ENCODE measurements around the gene ZNF682. TPM values are rescaled to one million over a fixed set of nuclear protein-coding genes. Genes with fewer than 3 reads are reported as not detected.
A peak's percentile ranks its signal among the peaks of the same experiment; 100 is the strongest.

ZNF682 gene
- total RNA-seq, 6 experiments from 2014 or later, result 1.00 to 3.3 (median 2.5) TPM

GRCh38 chr19:20044663-20045062 lies 5.4 kb upstream of the ZNF682 start:
- 67% methylated on average over 2 of the region's 3 CpGs for WGBS (ENCODE audit: insufficient coverage, low coverage, low lambda C conversion rate, missing lambda C conversion rate)
- no peak for TF ChIP-seq POLR2A (IDR thresholded peaks at IDR 0.05)
- ATAC-seq (no peak), DNase-seq (no peak)
- H3K27ac ChIP-seq, result no peak overlapping the region
- H3K9me3 ChIP-seq, result peaks cover 0 to 5% (median 0%) of the 10 kb centered on the region in 4 donors
- H3K27me3 ChIP-seq, result no peaks in the 10 kb centered on the region
- intact Hi-C loops (cut with DNase I), result no loop called here
- H3K36me3 ChIP-seq, result no peaks in the 10 kb centered on the region
- no peak overlapping the region for H3K4me3 ChIP-seq
- H3K4me1 ChIP-seq, result no peaks in the 10 kb centered on the region

- intact Hi-C loops (cut with DNase I), result no loop called here
- Histone ChIP-seq H3K36me3 (no peaks in the 10 kb centered on the region), H3K27ac (peak overlapping the region; percentile 40 to 65 (median 63)), H3K27me3 (no peaks in the 10 kb centered on the region), H3K4me3 (peak overlapping the region; percentile 54 to 92 (median 62)), H3K9me3 (no peaks in the 10 kb centered on the region), H3K4me1 (no peaks in the 10 kb centered on the region)
- TF ChIP-seq POLR2A (IDR thresholded peaks at IDR 0.05), result no peak
- TF ChIP-seq, protein P1, sequence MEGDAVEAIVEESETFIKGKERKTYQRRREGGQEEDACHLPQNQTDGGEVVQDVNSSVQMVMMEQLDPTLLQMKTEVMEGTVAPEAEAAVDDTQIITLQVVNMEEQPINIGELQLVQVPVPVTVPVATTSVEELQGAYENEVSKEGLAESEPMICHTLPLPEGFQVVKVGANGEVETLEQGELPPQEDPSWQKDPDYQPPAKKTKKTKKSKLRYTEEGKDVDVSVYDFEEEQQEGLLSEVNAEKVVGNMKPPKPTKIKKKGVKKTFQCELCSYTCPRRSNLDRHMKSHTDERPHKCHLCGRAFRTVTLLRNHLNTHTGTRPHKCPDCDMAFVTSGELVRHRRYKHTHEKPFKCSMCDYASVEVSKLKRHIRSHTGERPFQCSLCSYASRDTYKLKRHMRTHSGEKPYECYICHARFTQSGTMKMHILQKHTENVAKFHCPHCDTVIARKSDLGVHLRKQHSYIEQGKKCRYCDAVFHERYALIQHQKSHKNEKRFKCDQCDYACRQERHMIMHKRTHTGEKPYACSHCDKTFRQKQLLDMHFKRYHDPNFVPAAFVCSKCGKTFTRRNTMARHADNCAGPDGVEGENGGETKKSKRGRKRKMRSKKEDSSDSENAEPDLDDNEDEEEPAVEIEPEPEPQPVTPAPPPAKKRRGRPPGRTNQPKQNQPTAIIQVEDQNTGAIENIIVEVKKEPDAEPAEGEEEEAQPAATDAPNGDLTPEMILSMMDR (IDR thresholded peaks at IDR 0.05), result no peak
- peak in 2 of 4 donors; percentile 29 to 48 for ATAC-seq
- no peak for DNase-seq
- under 1% methylated on average over 13 of the region's 26 CpGs for WGBS (ENCODE audit: insufficient coverage, low coverage, low lambda C conversion rate, missing lambda C conversion rate)
Observed at GRCh38 chr19:20038358-20039202, 725 bp downstream of the ZNF682 start.

- no peak overlapping the region for H3K27ac ChIP-seq
- no peak for ATAC-seq
- no peak for TF ChIP-seq POLR2A (IDR thresholded peaks at IDR 0.05)
- TF ChIP-seq, protein P1 (IDR thresholded peaks at IDR 0.05), result no peak
- no peak for DNase-seq
- H3K4me3 ChIP-seq, result no peak overlapping the region
- WGBS (ENCODE audit: insufficient coverage, low coverage, low lambda C conversion rate, missing lambda C conversion rate), result 89% methylated on average over 5 of the region's 5 CpGs
- H3K27me3 ChIP-seq, result no peaks in the 10 kb centered on the region
- no peaks in the 10 kb centered on the region for H3K4me1 ChIP-seq
- H3K36me3 ChIP-seq, result no peaks in the 10 kb centered on the region
- H3K9me3 ChIP-seq, result no peaks in the 10 kb centered on the region
- intact Hi-C loops (cut with DNase I), result no loop called here
Observed at GRCh38 chr19:20035935-20036334, 3.4 kb downstream of the ZNF682 start.

- Histone ChIP-seq H3K27ac (no peak overlapping the region), H3K27me3 (no peaks in the 10 kb centered on the region), H3K9me3 (no peaks in the 10 kb centered on the region), H3K4me1 (no peaks in the 10 kb centered on the region), H3K36me3 (peaks cover 0 to 9% (median 0%) of the 10 kb centered on the region in 4 donors), H3K4me3 (no peak overlapping the region)
- 96% methylated on average over 6 of the region's 6 CpGs for WGBS (ENCODE audit: insufficient coverage, low coverage, low lambda C conversion rate, missing lambda C conversion rate)
- DNase-seq (no peak), ATAC-seq (no peak)
- TF ChIP-seq, protein P1 (IDR thresholded peaks at IDR 0.05), result no peak
- TF ChIP-seq POLR2A (IDR thresholded peaks at IDR 0.05), result no peak
- intact Hi-C loops (cut with DNase I), result no loop called here
Observed at GRCh38 chr19:20028611-20029010, 10.7 kb downstream of the ZNF682 start.

- Histone ChIP-seq H3K36me3 (peaks cover 0 to 16% (median 0%) of the 10 kb centered on the region in 4 donors), H3K9me3 (peaks cover 0 to 46% (median 9%) of the 10 kb centered on the region in 4 donors), H3K27ac (no peak overlapping the region), H3K4me1 (no peaks in the 10 kb centered on the region), H3K27me3 (no peaks in the 10 kb centered on the region), H3K4me3 (no peak overlapping the region)
- intact Hi-C loops (cut with DNase I), result no loop called here
- DNase-seq (no peak), ATAC-seq (no peak)
- TF ChIP-seq, protein P1 (IDR thresholded peaks at IDR 0.05), result no peak
- TF ChIP-seq POLR2A (IDR thresholded peaks at IDR 0.05), result no peak
- 84% methylated on average over 2 of the region's 2 CpGs for WGBS (ENCODE audit: insufficient coverage, low coverage, low lambda C conversion rate, missing lambda C conversion rate)
Observed at GRCh38 chr19:20005741-20006140, 33.6 kb downstream of the ZNF682 start.

Measured in right lobe of liver (tissue), 6 donors.